GM23248 (cell line): ENCODE results near the gene SLC22A12.

Experiments
- EZH2 ChIP-seq: fragments of 200-600 bp; sonication (generic); IDR thresholded peaks from 2 replicates; pipeline ENCODE4 v1.6.1; 2018; ENCODE audit warnings: antibody characterized with exemption, mild to moderate bottlenecking; ENCODE audit not compliant: insufficient read depth, poor library complexity, severe bottlenecking
- EZH2phosphoT487 ChIP-seq: fragments of 200-600 bp; sonication (generic); IDR thresholded peaks from 2 replicates; pipeline ENCODE4 v1.6.1; 2018; ENCODE audit warnings: antibody characterized with exemption, moderate library complexity, mild to moderate bottlenecking, low read depth; ENCODE audit not compliant: insufficient read depth

DNA sequence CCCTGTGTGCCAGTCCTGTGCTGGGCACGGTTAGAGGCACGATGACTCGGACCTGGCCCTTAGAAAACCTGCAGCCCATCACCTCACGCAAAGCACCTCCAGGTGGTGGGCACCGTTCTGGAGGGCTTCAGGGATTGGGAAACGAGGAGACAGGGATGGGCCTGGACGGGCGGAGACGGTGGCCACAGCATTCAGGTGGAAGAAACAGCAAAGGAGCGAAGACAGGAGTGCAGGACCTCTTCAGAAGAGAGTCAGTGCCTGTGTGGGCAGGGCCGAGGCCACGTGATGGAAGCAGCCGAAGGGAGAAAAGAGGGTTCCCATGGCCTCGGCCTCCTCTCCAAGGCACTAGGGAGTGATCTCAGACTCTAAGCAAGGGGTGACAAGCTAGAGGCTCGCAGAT, 8.1 kb upstream of the SLC22A12 start:
- TF ChIP-seq EZH2phosphoT487 (no peak), EZH2 (no peak)
